HepG2 (cell line): ENCODE data around the gene ATF3. TPM values are rescaled to one million over a fixed set of nuclear protein-coding genes. Genes with fewer than 3 reads are reported as not detected.

Source experiments
- ATAC-seq: fragments of 200-7000 bp; cut with Tn5 transposase; 3 replicates; pipeline ENCODE4 v1.9.1; 2020; ENCODE audit warnings: mild to moderate bottlenecking, moderate library complexity
- BruUV-seq: library from RNA; stranded (reverse); fragments of 400-500 nt; replicated peaks from 2 replicates; lab custom pipeline; 2021; lab: Mats Ljungman, UMichigan
- CTCF ChIA-PET: fragments of 300-600 bp; formaldehyde crosslinking; extraction: SDS; loops from one replicate; lab custom pipeline; 2021; ENCODE audit warnings: low total read pairs, inconsistent platforms, low intra/inter-chr PET ratio; lab: Yijun Ruan, JAX
- POLR2A ChIA-PET: fragments of 350-600 bp; sonication (Branson Sonifier 250); formaldehyde crosslinking; loops from one replicate; lab custom pipeline; 2020; ENCODE audit warnings: antibody characterized with exemption, inconsistent platforms; lab: Yijun Ruan, JAX
- DNase-seq: peaks from one replicate; pipeline ENCODE4 v3.0.0-alpha.2; 2015; ENCODE audit warnings: low spot score
- FAIRE-seq: peaks from 3 replicates; lab custom pipeline; 2011; peaks lifted over from hg19 to GRCh38; lab: Jason Lieb, UNC
- H2AFZ ChIP-seq: one replicate; pipeline ENCODE4 v1.6.1; 2011; ENCODE audit warnings: low read length, inconsistent platforms
- H3K27ac ChIP-seq: fragments of 300-600 bp; 3 replicates; pipeline ENCODE4 v1.8.0; 2011; ENCODE audit warnings: mixed run types, mild to moderate bottlenecking, mixed read lengths, low read length, inconsistent platforms; ENCODE audit not compliant: insufficient read depth; ENCODE audit errors: extremely low read length
- H3K27me3 ChIP-seq, 2 experiments: fragments of 200-600 bp in 1 of 2; 2 replicates in 1 of 2; 3 replicates in 1 of 2; pipeline versions ENCODE4 v1.6.0 to v1.8.0; 2011; ENCODE audit warnings: low read length in 2 of 2, mild to moderate bottlenecking in 2 of 2, moderate library complexity in 2 of 2, inconsistent platforms in 1 of 2; ENCODE audit not compliant: insufficient read depth in 2 of 2, control insufficient read depth in 1 of 2
- H3K36me3 ChIP-seq, 2 experiments: fragments of 200-600 bp in 1 of 2; replicated peaks in 1 of 2; 2 replicates in 1 of 2; 3 replicates in 1 of 2; pipeline versions ENCODE4 v1.5.1 to v1.8.0; 2011; ENCODE audit warnings: low read length in 2 of 2, inconsistent platforms in 1 of 2; ENCODE audit not compliant: insufficient read depth in 2 of 2, control insufficient read depth in 1 of 2
- H3K4me1 ChIP-seq: 2 replicates; pipeline ENCODE4 v1.5.1; 2012; ENCODE audit warnings: low read length, inconsistent platforms; ENCODE audit not compliant: insufficient read depth
- H3K4me2 ChIP-seq: 2 replicates; pipeline ENCODE4 v1.6.0; 2011; ENCODE audit warnings: low read depth, low read length, inconsistent platforms
- H3K4me3 ChIP-seq, 3 experiments: fragments of 200-600 bp in 1 of 3; sonication (generic), shearing (Covaris generic) in 1 of 3; replicated peaks in 1 of 3; 2 replicates each; pipeline ENCODE4 v1.5.1; 2011 to 2016; ENCODE audit warnings: low read length in 3 of 3, inconsistent platforms in 2 of 3, low read depth in 2 of 3, mild to moderate bottlenecking in 2 of 3, control low read depth in 1 of 3, mixed read lengths in 1 of 3; ENCODE audit not compliant: insufficient read depth in 1 of 3
- H3K79me2 ChIP-seq: one replicate; pipeline ENCODE4 v1.6.1; 2011; ENCODE audit warnings: low read length, inconsistent platforms; ENCODE audit not compliant: insufficient read depth
- H3K9ac ChIP-seq: 2 replicates; pipeline ENCODE4 v1.6.0; 2011; ENCODE audit warnings: mild to moderate bottlenecking, low read depth, low read length, inconsistent platforms; ENCODE audit not compliant: insufficient read depth
- H3K9me3 ChIP-seq: 2 replicates; pipeline ENCODE4 v1.5.1; 2012; ENCODE audit warnings: mild to moderate bottlenecking, low read length
- H4K20me1 ChIP-seq: 2 replicates; pipeline ENCODE4 v1.6.0; 2011; ENCODE audit warnings: inconsistent platforms, mild to moderate bottlenecking, low read length, moderate library complexity; ENCODE audit not compliant: insufficient read depth
- ARNT ChIP-seq: fragments of 450-650 bp; IDR thresholded peaks from 2 replicates; pipeline ENCODE4 v1.6.1; 2017
- HMGXB3 ChIP-seq: sonication (generic); formaldehyde crosslinking; IDR thresholded peaks from 2 replicates; pipeline ENCODE4 v1.4.0; 2020; ENCODE audit warnings: missing genetic modification reagents, borderline replicate concordance
- KAT7 ChIP-seq: IDR thresholded peaks from 2 replicates; pipeline ENCODE4 v1.6.1; 2018; ENCODE audit warnings: borderline replicate concordance, missing compliant biosample characterization
- PHF21A ChIP-seq: sonication (generic); formaldehyde crosslinking; IDR thresholded peaks from 2 replicates; pipeline ENCODE4 v1.5.0; 2020; ENCODE audit warnings: mild to moderate bottlenecking, missing genetic modification reagents
- TEAD2 ChIP-seq: sonication (generic); formaldehyde crosslinking; IDR thresholded peaks from 2 replicates; pipeline ENCODE4 v1.9.0; 2021; ENCODE audit warnings: missing genetic modification reagents
- ZBTB10 ChIP-seq: sonication (generic); formaldehyde crosslinking; IDR thresholded peaks from 2 replicates; pipeline ENCODE4 v1.4.0; 2020; ENCODE audit warnings: missing genetic modification reagents, borderline replicate concordance
- ZNF30 ChIP-seq: sonication (generic); formaldehyde crosslinking; IDR thresholded peaks from 2 replicates; pipeline ENCODE4 v1.5.0; 2020; ENCODE audit warnings: mild to moderate bottlenecking, missing genetic modification reagents
- ZNF598 ChIP-seq: sonication (generic); formaldehyde crosslinking; IDR thresholded peaks from 2 replicates; pipeline ENCODE4 v1.5.1; 2020; ENCODE audit warnings: mild to moderate bottlenecking, missing genetic modification reagents, borderline replicate concordance
- WGBS: methylation state at CpG from one replicate; pipeline ENCODE4 v1.1.6; 2017; ENCODE audit warnings: low lambda C conversion rate; 5-methylcytosine and 5-hydroxymethylcytosine counted together
- in situ Hi-C: cut with HindIII; loops from 2 replicates; pipeline ENCODE4 v1.10.0; 2017; ENCODE audit warnings: low pct_unique_long_range_greater_than_20kb; ENCODE audit not compliant: extremely low pct_ligation_motif_present
- intact Hi-C: fragments of 100-400 bp; cut with micrococcal nuclease; formaldehyde crosslinking; loops from one replicate; pipeline ENCODE4 v1.10.0; 2022; ENCODE audit not compliant: unreplicated experiment
- polyA plus RNA-seq, 8 experiments: library from polyadenylated mRNA; depleted of rRNA in 3 of 8; stranded (reverse) in 7 of 8; unstranded in 1 of 8; fragments of >200 nt; fragmentation: Illumina TruSeq in 4 of 8; extraction: Trizol in 4 of 8; gene quantifications; 2 replicates each; pipeline versions ENCODE4 v1.2.1 to v1.2.3, GENCODE V29; 2011 to 2016; ENCODE audit warnings: low read depth in 4 of 8, missing spikeins in 1 of 8, mixed read lengths in 1 of 8; ENCODE audit not compliant: insufficient read depth in 1 of 8
- total RNA-seq, 5 experiments: library from RNA; depleted of rRNA; stranded (reverse); fragments of >200 nt; fragmentation: Illumina TruSeq; extraction: Trizol; gene quantifications; 2 replicates each; pipeline ENCODE4 v1.2.3, GENCODE V29; 2016; ENCODE audit warnings: low read depth in 1 of 5
- TF ChIP-seq, protein P1 (sequence below): sonication (generic); formaldehyde crosslinking; IDR thresholded peaks from 2 replicates; pipeline ENCODE4 v1.4.0; 2020; ENCODE audit warnings: missing genetic modification reagents, borderline replicate concordance
- TF ChIP-seq, protein P2 (sequence below): sonication (generic); formaldehyde crosslinking; IDR thresholded peaks from 2 replicates; pipeline ENCODE4 v1.4.0; 2020; ENCODE audit warnings: mild to moderate bottlenecking, missing genetic modification reagents, borderline replicate concordance

Gene ATF3
- total and polyA plus RNA-seq, 2 of the 13 experiments (the other 11 are each of a cell fraction or from before 2014, with no cell fraction given): 5.0 to 13.0 TPM

- Histone ChIP-seq H3K27ac (no peak overlapping the region), H3K9me3 (no peaks in the 10 kb centered on the region), H2AFZ (no peak overlapping the region), H3K36me3 (no peaks in the 10 kb centered on the region), H3K4me2 (no peak overlapping the region), H3K4me1 (peaks cover 21% of the 10 kb centered on the region), H3K9ac (no peak overlapping the region), H4K20me1 (no peaks in the 10 kb centered on the region; the same call in 1 of the 2 replicates), H3K79me2 (no peaks in the 10 kb centered on the region), H3K27me3 (0 out of 5 replicates have a peak, but pooled peaks cover 2 to 6% of the 10 kb centered on the region in 2 experiments), H3K4me3 (no peak overlapping the region)
- ChIA-PET POLR2A (no interaction called here), CTCF (no interaction called here)
- FAIRE-seq (no peak), ATAC-seq (no peak), DNase-seq (no peak)
- 38% methylated on average over 2 of the region's 2 CpGs for WGBS
- no TSS peak for BruUV-seq
- no peak for TF ChIP-seq ZNF598 (CRISPR knock-in tag)
- TF ChIP-seq PHF21A (CRISPR knock-in tag): no peak
- no peak for TF ChIP-seq KAT7 (CRISPR knock-in tag)
- no peak for TF ChIP-seq TEAD2 (CRISPR knock-in tag)
- TF ChIP-seq ZNF30 (CRISPR knock-in tag): no peak
- TF ChIP-seq, protein P1, sequence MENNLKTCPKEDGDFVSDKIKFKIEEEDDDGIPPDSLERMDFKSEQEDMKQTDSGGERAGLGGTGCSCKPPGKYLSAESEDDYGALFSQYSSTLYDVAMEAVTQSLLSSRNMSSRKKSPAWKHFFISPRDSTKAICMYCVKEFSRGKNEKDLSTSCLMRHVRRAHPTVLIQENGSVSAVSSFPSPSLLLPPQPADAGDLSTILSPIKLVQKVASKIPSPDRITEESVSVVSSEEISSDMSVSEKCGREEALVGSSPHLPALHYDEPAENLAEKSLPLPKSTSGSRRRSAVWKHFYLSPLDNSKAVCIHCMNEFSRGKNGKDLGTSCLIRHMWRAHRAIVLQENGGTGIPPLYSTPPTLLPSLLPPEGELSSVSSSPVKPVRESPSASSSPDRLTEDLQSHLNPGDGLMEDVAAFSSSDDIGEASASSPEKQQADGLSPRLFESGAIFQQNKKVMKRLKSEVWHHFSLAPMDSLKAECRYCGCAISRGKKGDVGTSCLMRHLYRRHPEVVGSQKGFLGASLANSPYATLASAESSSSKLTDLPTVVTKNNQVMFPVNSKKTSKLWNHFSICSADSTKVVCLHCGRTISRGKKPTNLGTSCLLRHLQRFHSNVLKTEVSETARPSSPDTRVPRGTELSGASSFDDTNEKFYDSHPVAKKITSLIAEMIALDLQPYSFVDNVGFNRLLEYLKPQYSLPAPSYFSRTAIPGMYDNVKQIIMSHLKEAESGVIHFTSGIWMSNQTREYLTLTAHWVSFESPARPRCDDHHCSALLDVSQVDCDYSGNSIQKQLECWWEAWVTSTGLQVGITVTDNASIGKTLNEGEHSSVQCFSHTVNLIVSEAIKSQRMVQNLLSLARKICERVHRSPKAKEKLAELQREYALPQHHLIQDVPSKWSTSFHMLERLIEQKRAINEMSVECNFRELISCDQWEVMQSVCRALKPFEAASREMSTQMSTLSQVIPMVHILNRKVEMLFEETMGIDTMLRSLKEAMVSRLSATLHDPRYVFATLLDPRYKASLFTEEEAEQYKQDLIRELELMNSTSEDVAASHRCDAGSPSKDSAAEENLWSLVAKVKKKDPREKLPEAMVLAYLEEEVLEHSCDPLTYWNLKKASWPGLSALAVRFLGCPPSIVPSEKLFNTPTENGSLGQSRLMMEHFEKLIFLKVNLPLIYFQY (CRISPR knock-in tag): no peak
- no peak for TF ChIP-seq ZBTB10 (CRISPR knock-in tag)
- TF ChIP-seq, protein P2, sequence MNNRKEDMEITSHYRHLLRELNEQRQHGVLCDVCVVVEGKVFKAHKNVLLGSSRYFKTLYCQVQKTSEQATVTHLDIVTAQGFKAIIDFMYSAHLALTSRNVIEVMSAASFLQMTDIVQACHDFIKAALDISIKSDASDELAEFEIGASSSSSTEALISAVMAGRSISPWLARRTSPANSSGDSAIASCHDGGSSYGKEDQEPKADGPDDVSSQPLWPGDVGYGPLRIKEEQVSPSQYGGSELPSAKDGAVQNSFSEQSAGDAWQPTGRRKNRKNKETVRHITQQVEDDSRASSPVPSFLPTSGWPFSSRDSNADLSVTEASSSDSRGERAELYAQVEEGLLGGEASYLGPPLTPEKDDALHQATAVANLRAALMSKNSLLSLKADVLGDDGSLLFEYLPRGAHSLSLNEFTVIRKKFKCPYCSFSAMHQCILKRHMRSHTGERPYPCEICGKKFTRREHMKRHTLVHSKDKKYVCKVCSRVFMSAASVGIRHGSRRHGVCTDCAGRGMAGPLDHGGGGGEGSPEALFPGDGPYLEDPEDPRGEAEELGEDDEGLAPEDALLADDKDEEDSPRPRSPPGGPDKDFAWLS (CRISPR knock-in tag): no peak
- no peak for TF ChIP-seq HMGXB3 (CRISPR knock-in tag)
- no peak for TF ChIP-seq ARNT
- in situ Hi-C loops (no loop called here), intact Hi-C loops (no loop called here)
Measured at GRCh38 chr1:212649020-212649419, 40.5 kb downstream of the ATF3 start.
